H1 (cell line): Measurements from ENCODE around the gene ATP1B3. TPM values are rescaled to one million over a fixed set of nuclear protein-coding genes. Genes with fewer than 3 reads are reported as not detected.

Experiments
- CBX8 ChIP-seq: fragments of 300-800, 300-1000 bp; sonication (generic); IDR thresholded peaks from 2 replicates; pipeline ENCODE4 v1.7.1; 2016; ENCODE audit warnings: low read depth, low read length, borderline replicate concordance
- EGR1 ChIP-seq: IDR thresholded peaks from 2 replicates; pipeline ENCODE4 v1.6.1; 2011; ENCODE audit warnings: low read depth, low read length, borderline replicate concordance
- HDAC2 ChIP-seq, 2 experiments: fragments of 300-600 bp in 1 of 2; sonication (generic) in 1 of 2; IDR thresholded peaks; 2 replicates each; pipeline ENCODE4 v1.6.1; 2011 to 2012; ENCODE audit warnings: low read depth in 2 of 2, low read length in 2 of 2, mild to moderate bottlenecking in 2 of 2, moderate library complexity in 2 of 2, borderline replicate concordance in 1 of 2, inconsistent platforms in 1 of 2
- polyA plus RNA-seq, 7 experiments: library from polyadenylated mRNA; depleted of rRNA in 3 of 7; stranded (reverse) in 5 of 7; unstranded in 2 of 7; fragments of >200 nt in 5 of 7; fragments of 200-250 nt in 2 of 7; gene quantifications; 1 replicate in 5 of 7; 2 replicates in 1 of 7; 4 replicates in 1 of 7; pipeline versions ENCODE4 v1.2.1 to v1.2.3, GENCODE V29; 2011 to 2013; ENCODE audit warnings: missing spikeins in 2 of 7, mixed read lengths in 2 of 7
- total RNA-seq: library from RNA; stranded (reverse); fragmentation: NEBNext Ultra II Directional; extraction: Animal tissue kit (Norgen Biotek cat#: 25700); gene quantifications from 2 replicates; pipeline ENCODE4 v1.2.1, GENCODE V29; 2021

Gene ATP1B3
- total and polyA plus RNA-seq, 2 of the 8 experiments (the other 6 are each of a cell fraction or from before 2014, with no cell fraction given): 233 to 342 TPM

DNA sequence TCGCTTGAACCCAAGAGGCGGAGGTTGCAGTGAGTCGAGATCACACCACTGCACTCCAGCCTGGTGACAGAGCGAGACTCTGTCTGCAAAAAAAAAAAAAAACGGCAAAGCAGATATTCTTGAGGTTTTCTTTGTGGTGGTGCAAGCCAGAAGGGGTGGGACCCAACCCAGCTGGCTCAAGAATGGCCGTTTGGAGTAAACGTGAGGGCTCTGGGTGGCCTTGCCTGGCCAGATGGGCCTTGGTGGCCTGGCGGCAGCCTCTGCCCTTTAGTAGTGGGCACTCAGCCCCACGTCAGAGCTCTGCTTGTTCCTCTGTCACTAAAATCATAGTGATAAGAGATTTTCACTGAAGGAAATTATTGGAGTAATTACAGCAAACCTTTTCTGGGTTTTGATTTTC, 50.5 kb downstream of the ATP1B3 start (continued):
- no peak for TF ChIP-seq HDAC2 (IDR thresholded peaks at IDR 0.05; ENCODE audit: borderline replicate concordance in 1 of 2, low read depth in 2 of 2, low read length in 2 of 2)
- no peak for TF ChIP-seq CBX8
- no peak for TF ChIP-seq EGR1
